HepG2 (cell line): ENCODE measurements around the gene HTR6.

Experiments
- RAD21 ChIP-seq: fragments of 450-650 bp; formaldehyde crosslinking; IDR thresholded peaks from 2 replicates; pipeline ENCODE4 v1.5.0; 2020; ENCODE audit warnings: mild to moderate bottlenecking
- ZMYM2 ChIP-seq: sonication (generic); formaldehyde crosslinking; IDR thresholded peaks from 2 replicates; pipeline ENCODE4 v1.8.0; 2022; ENCODE audit warnings: mild to moderate bottlenecking, missing genetic modification reagents
- TF ChIP-seq, protein P1 (sequence below): sonication (generic); formaldehyde crosslinking; IDR thresholded peaks from 2 replicates; pipeline ENCODE4 v1.5.0; 2020; ENCODE audit warnings: mild to moderate bottlenecking, missing genetic modification reagents, moderate library complexity

DNA sequence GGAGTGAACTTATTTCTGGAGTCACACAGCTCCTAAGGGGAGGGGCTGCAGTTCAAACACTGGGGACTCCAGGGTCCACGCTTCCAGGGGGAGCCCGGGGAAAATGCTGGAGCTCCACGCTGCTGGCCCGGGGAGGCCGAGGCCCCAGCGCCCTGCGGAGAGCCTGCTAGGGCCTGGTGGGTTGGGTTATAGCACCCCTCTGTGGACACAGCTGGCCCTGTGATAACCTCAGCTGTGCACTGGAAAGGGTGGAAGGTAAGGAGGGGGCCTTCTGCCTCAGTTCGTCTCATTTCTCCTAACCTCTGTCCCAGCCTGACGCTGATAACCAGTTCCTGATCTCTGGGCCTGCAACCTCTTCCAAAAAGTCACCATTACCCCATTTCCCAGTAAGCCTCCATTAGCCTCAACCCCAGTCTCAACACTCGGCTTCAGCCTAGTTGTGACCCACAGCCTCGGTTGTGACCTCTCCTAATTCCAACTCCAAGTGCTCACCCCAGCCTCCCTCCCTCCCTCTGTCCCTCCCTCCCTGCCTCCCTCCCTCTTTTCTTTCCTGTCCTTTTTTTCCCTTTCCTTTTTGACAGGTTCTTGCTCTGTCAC, 13.4 kb upstream of the HTR6 start:
- no peak for TF ChIP-seq ZMYM2 (CRISPR knock-in tag)
- peak; percentile 95 for TF ChIP-seq RAD21 (CRISPR knock-in tag)
- TF ChIP-seq, protein P1, sequence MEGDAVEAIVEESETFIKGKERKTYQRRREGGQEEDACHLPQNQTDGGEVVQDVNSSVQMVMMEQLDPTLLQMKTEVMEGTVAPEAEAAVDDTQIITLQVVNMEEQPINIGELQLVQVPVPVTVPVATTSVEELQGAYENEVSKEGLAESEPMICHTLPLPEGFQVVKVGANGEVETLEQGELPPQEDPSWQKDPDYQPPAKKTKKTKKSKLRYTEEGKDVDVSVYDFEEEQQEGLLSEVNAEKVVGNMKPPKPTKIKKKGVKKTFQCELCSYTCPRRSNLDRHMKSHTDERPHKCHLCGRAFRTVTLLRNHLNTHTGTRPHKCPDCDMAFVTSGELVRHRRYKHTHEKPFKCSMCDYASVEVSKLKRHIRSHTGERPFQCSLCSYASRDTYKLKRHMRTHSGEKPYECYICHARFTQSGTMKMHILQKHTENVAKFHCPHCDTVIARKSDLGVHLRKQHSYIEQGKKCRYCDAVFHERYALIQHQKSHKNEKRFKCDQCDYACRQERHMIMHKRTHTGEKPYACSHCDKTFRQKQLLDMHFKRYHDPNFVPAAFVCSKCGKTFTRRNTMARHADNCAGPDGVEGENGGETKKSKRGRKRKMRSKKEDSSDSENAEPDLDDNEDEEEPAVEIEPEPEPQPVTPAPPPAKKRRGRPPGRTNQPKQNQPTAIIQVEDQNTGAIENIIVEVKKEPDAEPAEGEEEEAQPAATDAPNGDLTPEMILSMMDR (CRISPR knock-in tag): peak; percentile 96
